BE2C (cell line): ENCODE data around the gene PTGER1.
"Not testable (repeated sequence)": the region's sequence is repeated elsewhere in the genome, so short reads cannot be mapped to it uniquely, and the experiment has no call there.

Experiments
- DNase-seq: peaks from one replicate; pipeline ENCODE4 v3.0.0-alpha.2; 2020
- H3K27me3 ChIP-seq: fragments of 250-450 bp; sonication (Bioruptor Pico); 2 replicates; pipeline ENCODE4 v1.5.1; 2020; ENCODE audit warnings: mild to moderate bottlenecking
- H3K36me3 ChIP-seq: fragments of 250-450 bp; sonication (Bioruptor Pico); 2 replicates; pipeline ENCODE4 v1.5.1; 2020; ENCODE audit warnings: mild to moderate bottlenecking
- H3K4me1 ChIP-seq: fragments of 250-450 bp; sonication (Bioruptor Pico); 2 replicates; pipeline ENCODE4 v1.5.1; 2020
- H3K4me3 ChIP-seq: 2 replicates; pipeline ENCODE4 v1.5.1; 2011; ENCODE audit warnings: low read depth, low read length
- H3K9me3 ChIP-seq: fragments of 250-450 bp; sonication (Bioruptor Pico); 2 replicates; pipeline ENCODE4 v1.5.1; 2020
- TF ChIP-seq, protein P1 (sequence below): IDR thresholded peaks from 2 replicates; pipeline ENCODE4 v1.5.1; 2012; ENCODE audit warnings: mild to moderate bottlenecking, low read depth, low read length

The PTGER1 gene

DNA sequence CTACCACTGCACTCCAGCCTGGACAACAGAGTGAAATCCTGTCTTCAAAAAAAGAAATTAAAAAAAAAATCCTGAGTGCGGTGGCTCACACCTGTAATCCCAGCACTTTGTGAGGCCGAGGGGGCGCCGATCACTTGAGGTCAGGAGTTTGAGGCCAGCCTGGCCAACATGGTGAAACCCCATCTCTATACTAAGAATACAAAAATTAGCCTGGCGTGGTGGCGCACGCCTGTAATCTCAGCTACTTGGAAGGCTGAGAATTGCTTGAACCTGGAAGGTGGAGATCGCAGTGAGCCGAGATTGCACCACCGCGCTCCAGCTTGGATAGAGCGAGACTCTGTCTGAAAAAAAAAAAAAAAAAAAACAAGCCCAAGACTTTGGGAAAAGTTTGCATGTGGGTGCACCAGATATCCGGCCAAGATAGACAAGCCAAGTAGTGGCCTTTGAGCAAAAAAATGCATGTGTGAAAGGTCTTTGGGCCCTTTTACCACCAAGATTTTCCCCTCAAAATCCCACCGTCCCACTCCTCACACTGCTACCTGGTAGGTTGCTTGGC, 37.3 kb upstream of the PTGER1 start:
- no peaks in the 10 kb centered on the region for H3K4me1 ChIP-seq
- H3K4me3 ChIP-seq = no peak overlapping the region
- DNase-seq = no peak
- peaks cover 23% of the 10 kb centered on the region for H3K36me3 ChIP-seq
- no peaks in the 10 kb centered on the region for H3K9me3 ChIP-seq
- TF ChIP-seq, protein P1, sequence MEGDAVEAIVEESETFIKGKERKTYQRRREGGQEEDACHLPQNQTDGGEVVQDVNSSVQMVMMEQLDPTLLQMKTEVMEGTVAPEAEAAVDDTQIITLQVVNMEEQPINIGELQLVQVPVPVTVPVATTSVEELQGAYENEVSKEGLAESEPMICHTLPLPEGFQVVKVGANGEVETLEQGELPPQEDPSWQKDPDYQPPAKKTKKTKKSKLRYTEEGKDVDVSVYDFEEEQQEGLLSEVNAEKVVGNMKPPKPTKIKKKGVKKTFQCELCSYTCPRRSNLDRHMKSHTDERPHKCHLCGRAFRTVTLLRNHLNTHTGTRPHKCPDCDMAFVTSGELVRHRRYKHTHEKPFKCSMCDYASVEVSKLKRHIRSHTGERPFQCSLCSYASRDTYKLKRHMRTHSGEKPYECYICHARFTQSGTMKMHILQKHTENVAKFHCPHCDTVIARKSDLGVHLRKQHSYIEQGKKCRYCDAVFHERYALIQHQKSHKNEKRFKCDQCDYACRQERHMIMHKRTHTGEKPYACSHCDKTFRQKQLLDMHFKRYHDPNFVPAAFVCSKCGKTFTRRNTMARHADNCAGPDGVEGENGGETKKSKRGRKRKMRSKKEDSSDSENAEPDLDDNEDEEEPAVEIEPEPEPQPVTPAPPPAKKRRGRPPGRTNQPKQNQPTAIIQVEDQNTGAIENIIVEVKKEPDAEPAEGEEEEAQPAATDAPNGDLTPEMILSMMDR = no peak
- no peaks in the 10 kb centered on the region for H3K27me3 ChIP-seq

DNA sequence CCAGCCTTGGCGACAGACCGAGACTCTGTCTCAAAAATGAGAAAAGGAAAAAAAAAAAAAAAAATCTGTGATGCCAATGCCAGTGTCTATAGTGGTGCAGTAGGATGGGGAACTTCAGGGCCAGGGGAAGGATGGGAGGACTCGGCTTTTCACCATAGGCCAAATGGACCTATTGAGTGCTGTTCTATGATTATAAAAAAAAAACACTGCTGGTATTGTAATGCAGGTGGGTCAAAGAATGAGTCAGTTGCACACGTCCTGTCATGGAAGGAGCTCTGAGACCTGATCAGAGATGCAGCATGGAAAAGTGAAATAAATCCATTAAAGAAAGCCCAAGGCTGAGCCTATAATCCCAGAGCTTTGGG, 36.1 kb upstream of the PTGER1 start:
- no peaks in the 10 kb centered on the region for H3K9me3 ChIP-seq
- no peak for DNase-seq
- peaks cover 20% of the 10 kb centered on the region for H3K36me3 ChIP-seq
- no peaks in the 10 kb centered on the region for H3K4me1 ChIP-seq
- no peaks in the 10 kb centered on the region for H3K27me3 ChIP-seq
- no peak overlapping the region for H3K4me3 ChIP-seq
- TF ChIP-seq, protein P1 = no peak

DNA sequence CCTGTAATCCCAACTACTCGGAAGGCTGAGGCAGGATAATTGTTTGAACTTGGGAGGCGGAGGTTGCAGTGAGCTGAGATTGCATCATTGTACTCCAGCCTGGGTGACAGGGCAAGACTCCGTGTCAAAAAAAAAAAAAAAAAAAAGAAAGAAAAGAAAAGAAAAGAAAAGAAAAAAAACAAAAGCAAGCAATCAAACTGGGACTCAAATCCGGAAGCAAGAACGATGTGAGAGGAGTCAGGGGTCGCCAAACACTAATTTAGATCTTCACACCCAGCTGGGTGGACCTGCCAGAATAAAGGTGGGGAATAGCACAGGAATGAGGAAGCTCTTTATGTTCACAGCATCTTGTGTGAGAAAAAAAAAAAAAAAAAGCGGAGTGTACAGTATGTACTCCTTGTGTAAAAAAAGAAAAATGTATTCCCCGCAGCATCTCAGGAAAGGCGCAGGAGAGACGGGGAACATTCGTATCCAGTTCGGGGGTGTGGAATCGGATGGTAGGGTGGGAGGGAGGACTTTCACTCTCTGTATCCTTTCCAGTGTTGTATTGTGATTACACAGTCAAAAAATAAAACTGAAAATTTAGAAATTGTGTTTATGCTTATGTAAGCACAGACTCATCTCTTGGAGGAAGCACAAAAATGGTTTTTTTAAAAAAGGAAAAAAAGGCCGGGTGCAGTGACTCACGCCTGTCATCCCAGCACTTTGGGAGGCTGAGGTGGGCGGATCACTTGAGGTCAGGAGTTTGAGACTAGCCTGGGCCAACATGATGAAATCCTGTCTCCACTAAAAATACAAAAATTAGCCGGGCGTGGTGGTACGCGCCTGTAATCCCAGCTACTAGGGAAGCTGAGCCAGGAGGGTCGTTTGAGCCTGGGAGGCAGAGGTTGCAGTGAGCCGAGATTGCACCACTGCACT, 35.4 kb upstream of the PTGER1 start:
- TF ChIP-seq, protein P1 = no peak
- H3K4me1 ChIP-seq = no peaks in the 10 kb centered on the region
- H3K4me3 ChIP-seq = no peak overlapping the region
- H3K9me3 ChIP-seq = no peaks in the 10 kb centered on the region
- H3K27me3 ChIP-seq = no peaks in the 10 kb centered on the region
- peaks cover 13% of the 10 kb centered on the region for H3K36me3 ChIP-seq
- no peak for DNase-seq

DNA sequence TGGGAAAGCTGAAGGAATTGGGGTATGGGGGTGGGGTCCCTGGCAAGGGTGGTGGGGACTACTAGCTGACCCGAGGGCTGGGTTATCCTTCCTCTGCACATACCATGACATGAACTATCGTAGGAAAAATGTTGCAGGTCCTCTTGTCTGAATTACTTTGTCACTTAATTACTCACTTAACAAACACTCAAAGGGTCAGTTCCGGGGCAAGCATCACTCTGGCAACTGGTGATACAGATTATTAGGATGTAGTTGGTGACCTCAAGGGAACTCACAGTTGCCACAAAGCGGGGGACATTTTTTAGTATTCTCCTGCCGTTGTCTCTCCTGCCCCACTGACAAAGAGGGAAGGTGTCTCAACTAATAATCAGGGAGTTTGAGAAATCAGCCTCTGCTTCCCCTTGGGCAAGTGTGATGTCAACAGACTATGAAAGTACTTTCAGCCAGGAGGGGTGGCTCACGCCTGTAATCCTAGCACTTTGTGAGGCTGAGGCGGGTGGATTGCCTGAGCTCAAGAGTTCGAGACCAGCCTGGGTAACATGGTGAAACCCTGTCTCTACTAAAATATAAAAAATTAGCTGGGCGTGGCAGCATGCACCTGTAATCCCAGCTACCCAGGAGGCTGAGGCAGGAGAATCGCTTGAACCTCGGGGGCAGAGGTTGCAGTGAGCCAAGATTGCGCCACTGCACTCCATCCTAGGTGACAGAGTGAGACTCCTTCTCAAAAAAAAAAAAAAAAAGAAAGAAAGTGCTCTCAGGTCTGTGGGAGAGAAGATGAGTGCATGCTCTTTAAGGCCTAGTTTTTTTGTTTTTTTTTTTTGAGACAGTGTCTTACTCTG, 32.8 kb upstream of the PTGER1 start:
- no peak overlapping the region for H3K4me3 ChIP-seq
- H3K36me3 ChIP-seq = no peaks in the 10 kb centered on the region
- TF ChIP-seq, protein P1 = no peak
- H3K9me3 ChIP-seq = no peaks in the 10 kb centered on the region
- DNase-seq = no peak
- H3K4me1 ChIP-seq = no peaks in the 10 kb centered on the region
- no peaks in the 10 kb centered on the region for H3K27me3 ChIP-seq

DNA sequence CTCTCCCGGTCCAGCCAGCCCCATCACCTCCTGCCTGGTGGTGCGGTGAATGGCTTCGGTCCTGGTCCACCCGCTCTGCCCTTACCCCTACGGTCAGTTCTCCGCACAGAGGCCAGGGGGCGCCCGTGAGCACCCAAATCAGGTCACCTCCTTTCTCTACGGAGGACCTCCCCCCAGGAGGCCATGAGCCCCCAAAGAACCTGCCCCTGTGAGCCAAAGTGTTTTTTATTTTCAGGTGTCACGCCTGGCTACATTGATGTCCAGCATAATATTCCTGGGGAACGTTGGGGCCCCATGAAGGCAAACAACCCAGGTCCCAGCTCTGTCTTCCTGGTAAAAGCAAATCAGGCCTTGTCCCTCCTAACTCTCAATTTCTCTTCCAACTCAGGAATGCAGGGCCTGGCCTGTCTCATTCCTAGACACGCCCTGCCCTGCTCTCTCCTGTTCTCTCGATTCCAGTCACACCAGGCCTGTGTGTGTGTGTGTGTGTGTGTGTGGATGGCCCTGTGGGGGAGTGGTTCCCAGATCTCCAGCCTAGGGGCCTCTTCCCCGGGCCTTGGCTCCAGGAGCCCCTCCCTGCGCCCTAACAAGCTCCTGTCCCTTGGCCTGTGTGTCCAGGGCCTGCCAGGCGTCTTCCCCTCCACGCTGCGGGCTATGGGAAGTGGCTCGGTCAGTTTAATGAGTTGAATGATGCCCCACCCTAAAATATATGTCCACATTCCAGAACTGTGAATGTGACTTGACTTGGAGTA, 30.5 kb upstream of the PTGER1 start:
- H3K36me3 ChIP-seq = no peaks in the 10 kb centered on the region
- no peak overlapping the region for H3K4me3 ChIP-seq
- no peaks in the 10 kb centered on the region for H3K9me3 ChIP-seq
- no peaks in the 10 kb centered on the region for H3K4me1 ChIP-seq
- no peaks in the 10 kb centered on the region for H3K27me3 ChIP-seq
- TF ChIP-seq, protein P1 = peak; percentile 77
- DNase-seq = peak; percentile 58

DNA sequence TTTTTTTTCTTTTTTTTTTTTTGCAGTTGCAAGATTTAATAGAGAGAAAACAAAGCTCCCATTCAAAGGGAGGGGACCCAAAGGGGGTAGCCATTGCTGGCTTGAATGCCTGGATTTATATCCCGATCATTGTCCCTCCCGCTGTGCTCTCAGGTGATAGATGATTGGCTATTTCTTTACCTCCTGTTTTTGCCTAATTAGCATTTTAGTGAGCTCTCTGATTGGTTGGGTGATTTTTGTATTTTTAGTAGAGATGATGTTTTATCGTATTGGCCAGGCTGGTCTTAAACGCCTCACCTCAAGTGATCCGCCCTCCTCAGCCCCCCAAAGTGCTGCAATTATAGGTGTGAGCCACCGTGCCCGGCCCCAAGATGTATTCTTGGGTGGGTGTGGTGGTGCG, 29.4 kb upstream of the PTGER1 start:
- H3K9me3 ChIP-seq, H3K4me1 ChIP-seq, H3K27me3 ChIP-seq, H3K36me3 ChIP-seq, DNase-seq, H3K4me3 ChIP-seq: not testable (repeated sequence)
